GM13977 (cell line): ENCODE data around the gene ANKRD17.
A peak's percentile ranks its signal among the peaks of the same experiment; 100 is the strongest.

ENCODE experiments used
- DNase-seq: peaks from one replicate; pipeline ENCODE4 v3.0.0; 2012; ENCODE audit warnings: low spot score
- in situ Hi-C: fragments of 300-500 bp; cut with MboI; formaldehyde crosslinking; loops from one replicate; pipeline ENCODE4 v1.12.0; 2022; ENCODE audit warnings: low sequenced_read_pairs, low pct_unique_long_range_greater_than_20kb, mixed read lengths, inconsistent platforms; ENCODE audit not compliant: unreplicated experiment
- TF ChIP-seq, protein P1 (sequence below): IDR thresholded peaks from 2 replicates; pipeline ENCODE4 v1.5.1; 2012; ENCODE audit warnings: mild to moderate bottlenecking, control low read depth; ENCODE audit not compliant: insufficient read depth; ENCODE audit errors: extremely low read depth, missing control alignments

The ANKRD17 gene

DNA sequence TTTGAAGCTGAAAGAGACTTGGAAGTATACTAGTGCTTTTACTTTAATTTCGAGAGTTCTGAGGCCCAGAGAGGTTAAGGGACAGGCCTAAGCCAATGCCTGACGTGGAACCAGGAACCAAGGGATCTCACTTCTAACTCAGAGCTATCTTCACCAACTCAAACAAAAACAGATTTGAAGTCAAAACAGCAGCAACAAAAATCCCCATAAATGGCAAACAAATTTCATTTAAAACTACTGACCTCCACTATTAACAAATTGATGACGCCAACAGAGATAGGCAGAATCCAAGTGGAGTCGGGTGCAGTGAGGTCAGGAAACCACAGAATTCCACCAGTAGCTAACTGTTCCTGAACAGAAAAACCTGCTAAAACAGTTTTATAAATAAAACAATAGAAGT, 194.1 kb downstream of the ANKRD17 start:
- TF ChIP-seq, protein P1, sequence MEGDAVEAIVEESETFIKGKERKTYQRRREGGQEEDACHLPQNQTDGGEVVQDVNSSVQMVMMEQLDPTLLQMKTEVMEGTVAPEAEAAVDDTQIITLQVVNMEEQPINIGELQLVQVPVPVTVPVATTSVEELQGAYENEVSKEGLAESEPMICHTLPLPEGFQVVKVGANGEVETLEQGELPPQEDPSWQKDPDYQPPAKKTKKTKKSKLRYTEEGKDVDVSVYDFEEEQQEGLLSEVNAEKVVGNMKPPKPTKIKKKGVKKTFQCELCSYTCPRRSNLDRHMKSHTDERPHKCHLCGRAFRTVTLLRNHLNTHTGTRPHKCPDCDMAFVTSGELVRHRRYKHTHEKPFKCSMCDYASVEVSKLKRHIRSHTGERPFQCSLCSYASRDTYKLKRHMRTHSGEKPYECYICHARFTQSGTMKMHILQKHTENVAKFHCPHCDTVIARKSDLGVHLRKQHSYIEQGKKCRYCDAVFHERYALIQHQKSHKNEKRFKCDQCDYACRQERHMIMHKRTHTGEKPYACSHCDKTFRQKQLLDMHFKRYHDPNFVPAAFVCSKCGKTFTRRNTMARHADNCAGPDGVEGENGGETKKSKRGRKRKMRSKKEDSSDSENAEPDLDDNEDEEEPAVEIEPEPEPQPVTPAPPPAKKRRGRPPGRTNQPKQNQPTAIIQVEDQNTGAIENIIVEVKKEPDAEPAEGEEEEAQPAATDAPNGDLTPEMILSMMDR: no peak
- no peak for DNase-seq
- in situ Hi-C loops: loop anchor here (25.0 kb wide), 2 partner anchors 198 to 548 kb away; partner anchors contain the start of genes ANKRD17 and RASSF6

GRCh38 chr4:73055241-73055897, 203.2 kb downstream of the ANKRD17 start:
- in situ Hi-C loops: loop anchor here (25.0 kb wide), 2 partner anchors 207 to 557 kb away; partner anchors contain the start of genes ANKRD17 and RASSF6
- peak; percentile 26 for DNase-seq
- TF ChIP-seq, protein P1: no peak

DNA sequence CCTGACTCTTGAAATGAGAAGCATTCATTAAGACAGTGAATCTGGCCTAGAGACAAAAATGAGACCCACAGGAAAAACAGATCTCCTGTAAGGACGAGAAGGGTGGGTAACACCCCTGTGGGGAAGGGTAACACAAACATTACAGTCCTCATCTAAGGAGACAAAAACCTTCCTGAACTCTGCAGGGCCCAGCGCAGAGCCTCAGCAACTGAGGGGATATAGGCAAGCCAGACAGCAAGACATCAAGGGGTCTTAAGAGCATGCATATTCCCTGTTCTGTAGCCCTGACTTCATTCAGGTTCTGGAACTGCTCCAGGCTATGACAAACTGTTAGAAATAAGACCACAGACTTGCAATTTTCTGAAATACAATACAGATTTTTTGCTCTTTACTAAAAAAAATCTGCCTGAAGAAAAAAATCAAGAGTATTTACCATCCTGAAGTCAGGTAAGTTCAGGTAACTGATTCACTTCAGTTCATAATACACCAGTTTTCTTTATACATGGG, 204.6 kb downstream of the ANKRD17 start:
- in situ Hi-C loops: loop anchor here (25.0 kb wide), 2 partner anchors 208 to 558 kb away; partner anchors contain the start of genes ANKRD17 and RASSF6
- TF ChIP-seq, protein P1: no peak
- no peak for DNase-seq

DNA sequence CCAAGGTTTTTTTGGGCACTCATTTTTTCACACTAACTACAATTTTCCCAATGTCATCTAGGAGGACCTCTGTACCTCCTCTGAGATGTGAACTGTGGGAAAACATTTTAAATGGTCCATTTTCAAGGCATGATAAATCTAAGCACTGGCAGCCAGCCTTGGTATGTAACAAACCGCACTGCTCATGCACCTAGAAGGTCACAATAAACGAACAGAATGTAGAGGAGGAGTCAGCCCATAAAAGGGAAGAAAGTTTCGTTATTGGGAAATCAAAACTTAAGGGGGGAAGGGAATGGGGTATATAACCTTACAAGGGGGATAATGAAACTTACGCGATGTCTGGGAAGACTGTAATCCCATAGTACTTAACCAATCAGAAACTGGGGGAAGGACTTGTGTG, 205.5 kb downstream of the ANKRD17 start:
- in situ Hi-C loops: loop anchor here (25.0 kb wide), 2 partner anchors 209 to 559 kb away; partner anchors contain the start of genes ANKRD17 and RASSF6
- DNase-seq: no peak
- TF ChIP-seq, protein P1: no peak

DNA sequence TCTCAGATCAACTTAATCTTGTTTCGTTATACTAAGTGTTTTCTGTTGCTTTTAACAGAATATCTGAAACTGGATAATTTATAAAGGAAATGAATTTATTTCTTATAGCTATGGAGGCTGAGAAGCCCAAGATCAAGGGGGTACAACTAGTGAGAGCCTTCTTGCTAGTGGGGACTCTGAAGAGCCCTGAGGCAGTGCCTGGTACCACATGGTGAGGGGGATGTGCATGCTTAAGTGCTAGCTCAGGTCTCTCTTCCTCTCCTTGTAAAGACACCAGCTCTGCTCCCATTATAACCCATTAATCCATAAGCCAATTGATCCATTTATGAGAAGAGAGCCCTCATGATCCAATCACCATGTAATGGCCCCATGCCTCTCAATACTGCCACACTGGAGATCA, 207.0 kb downstream of the ANKRD17 start:
- in situ Hi-C loops: loop anchor here (25.0 kb wide), 2 partner anchors 211 to 561 kb away; partner anchors contain the start of genes ANKRD17 and RASSF6
- DNase-seq: no peak
- TF ChIP-seq, protein P1: no peak

GRCh38 chr4:73045879-73046278, 212.7 kb downstream of the ANKRD17 start:
- no peak for DNase-seq
- TF ChIP-seq, protein P1: no peak
- in situ Hi-C loops: no loop called here
